IMR-90 (cell line): ENCODE measurements around the gene AAR2.

Experiments used
- FOS ChIP-seq: fragments of 150-350 bp; IDR thresholded peaks from 2 replicates; pipeline ENCODE4 v1.6.1; 2016; ENCODE audit warnings: low read depth, low read length
- MAZ ChIP-seq: IDR thresholded peaks from 2 replicates; pipeline ENCODE4 v1.6.1; 2012; ENCODE audit warnings: low read depth, mild to moderate bottlenecking, low read length, improper control_type of control experiment, moderate library complexity, borderline replicate concordance
- NFE2L2 ChIP-seq: fragments of 150-350 bp; IDR thresholded peaks from 2 replicates; pipeline ENCODE4 v1.6.1; 2016; ENCODE audit warnings: low read depth, mild to moderate bottlenecking, low read length
- POLR2A ChIP-seq: IDR thresholded peaks from 2 replicates; pipeline ENCODE4 v1.6.1; 2012; ENCODE audit warnings: mild to moderate bottlenecking, low read depth, low read length
- SMC3 ChIP-seq: fragments of 150-350 bp; IDR thresholded peaks from 2 replicates; pipeline ENCODE4 v1.6.1; 2016; ENCODE audit warnings: low read depth, mild to moderate bottlenecking, antibody characterized with exemption, low read length, moderate library complexity
- TF ChIP-seq, protein P1 (sequence below): conservative IDR thresholded peaks from 2 replicates; pipeline ENCODE4 v1.5.1; 2012; ENCODE audit warnings: mild to moderate bottlenecking, low read depth, low read length, improper control_type of control experiment
- TF ChIP-seq, protein P2 (sequence below): fragments of 150-350 bp; IDR thresholded peaks from 2 replicates; pipeline ENCODE4 v1.6.1; 2017; ENCODE audit warnings: mild to moderate bottlenecking, antibody characterized with exemption, low read length, low read depth

DNA sequence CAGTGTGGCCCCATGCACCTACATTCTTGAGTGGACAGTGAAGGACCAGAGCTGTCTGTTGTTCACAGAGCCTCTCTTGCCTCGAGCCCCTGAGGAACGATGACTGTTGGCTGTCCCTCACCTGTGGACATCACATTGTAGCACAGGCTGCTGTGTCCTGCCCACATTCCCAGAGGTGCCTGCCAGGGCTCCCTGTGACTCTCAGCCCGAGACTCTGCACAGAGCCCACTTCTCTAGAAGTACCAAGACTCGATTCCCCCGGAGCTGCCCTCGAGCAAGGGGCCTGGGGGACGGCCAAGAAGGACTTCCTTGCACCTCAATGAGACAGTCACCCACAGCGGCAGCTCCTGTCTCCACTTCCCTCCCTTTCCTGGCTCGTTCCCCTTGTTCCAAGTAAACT, 41.3 kb downstream of the AAR2 start:
- TF ChIP-seq, protein P1, sequence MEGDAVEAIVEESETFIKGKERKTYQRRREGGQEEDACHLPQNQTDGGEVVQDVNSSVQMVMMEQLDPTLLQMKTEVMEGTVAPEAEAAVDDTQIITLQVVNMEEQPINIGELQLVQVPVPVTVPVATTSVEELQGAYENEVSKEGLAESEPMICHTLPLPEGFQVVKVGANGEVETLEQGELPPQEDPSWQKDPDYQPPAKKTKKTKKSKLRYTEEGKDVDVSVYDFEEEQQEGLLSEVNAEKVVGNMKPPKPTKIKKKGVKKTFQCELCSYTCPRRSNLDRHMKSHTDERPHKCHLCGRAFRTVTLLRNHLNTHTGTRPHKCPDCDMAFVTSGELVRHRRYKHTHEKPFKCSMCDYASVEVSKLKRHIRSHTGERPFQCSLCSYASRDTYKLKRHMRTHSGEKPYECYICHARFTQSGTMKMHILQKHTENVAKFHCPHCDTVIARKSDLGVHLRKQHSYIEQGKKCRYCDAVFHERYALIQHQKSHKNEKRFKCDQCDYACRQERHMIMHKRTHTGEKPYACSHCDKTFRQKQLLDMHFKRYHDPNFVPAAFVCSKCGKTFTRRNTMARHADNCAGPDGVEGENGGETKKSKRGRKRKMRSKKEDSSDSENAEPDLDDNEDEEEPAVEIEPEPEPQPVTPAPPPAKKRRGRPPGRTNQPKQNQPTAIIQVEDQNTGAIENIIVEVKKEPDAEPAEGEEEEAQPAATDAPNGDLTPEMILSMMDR: no peak
- TF ChIP-seq POLR2A: no peak
- no peak for TF ChIP-seq FOS
- TF ChIP-seq, protein P2, sequence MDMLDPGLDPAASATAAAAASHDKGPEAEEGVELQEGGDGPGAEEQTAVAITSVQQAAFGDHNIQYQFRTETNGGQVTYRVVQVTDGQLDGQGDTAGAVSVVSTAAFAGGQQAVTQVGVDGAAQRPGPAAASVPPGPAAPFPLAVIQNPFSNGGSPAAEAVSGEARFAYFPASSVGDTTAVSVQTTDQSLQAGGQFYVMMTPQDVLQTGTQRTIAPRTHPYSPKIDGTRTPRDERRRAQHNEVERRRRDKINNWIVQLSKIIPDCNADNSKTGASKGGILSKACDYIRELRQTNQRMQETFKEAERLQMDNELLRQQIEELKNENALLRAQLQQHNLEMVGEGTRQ: no peak
- no peak for TF ChIP-seq SMC3
- TF ChIP-seq NFE2L2: no peak
- no peak for TF ChIP-seq MAZ
